T-helper 1 cell treated with Interleukin-12 subunit alpha and Interleukin-12 subunit beta and Interleukin-4 antibody, amounts not matched to agents 30 ng/mL and 1 ng/mL, for 36 hours (primary cell): ENCODE data around the gene TNFRSF11A. TPM values are rescaled to one million over a fixed set of nuclear protein-coding genes. Genes with fewer than 3 reads are reported as not detected.

ENCODE experiments used
- intact Hi-C: fragments of 100-400 bp; cut with micrococcal nuclease; formaldehyde crosslinking; loops from one replicate; pipeline ENCODE4 v1.15.1; 2024
- total RNA-seq: library from RNA; stranded (reverse); gene quantifications from 2 replicates; pipeline ENCODE4 v1.2.3, GENCODE V29; 2022

Gene TNFRSF11A
- total RNA-seq, 1 donor from 2014 or later = 25.8 TPM

DNA sequence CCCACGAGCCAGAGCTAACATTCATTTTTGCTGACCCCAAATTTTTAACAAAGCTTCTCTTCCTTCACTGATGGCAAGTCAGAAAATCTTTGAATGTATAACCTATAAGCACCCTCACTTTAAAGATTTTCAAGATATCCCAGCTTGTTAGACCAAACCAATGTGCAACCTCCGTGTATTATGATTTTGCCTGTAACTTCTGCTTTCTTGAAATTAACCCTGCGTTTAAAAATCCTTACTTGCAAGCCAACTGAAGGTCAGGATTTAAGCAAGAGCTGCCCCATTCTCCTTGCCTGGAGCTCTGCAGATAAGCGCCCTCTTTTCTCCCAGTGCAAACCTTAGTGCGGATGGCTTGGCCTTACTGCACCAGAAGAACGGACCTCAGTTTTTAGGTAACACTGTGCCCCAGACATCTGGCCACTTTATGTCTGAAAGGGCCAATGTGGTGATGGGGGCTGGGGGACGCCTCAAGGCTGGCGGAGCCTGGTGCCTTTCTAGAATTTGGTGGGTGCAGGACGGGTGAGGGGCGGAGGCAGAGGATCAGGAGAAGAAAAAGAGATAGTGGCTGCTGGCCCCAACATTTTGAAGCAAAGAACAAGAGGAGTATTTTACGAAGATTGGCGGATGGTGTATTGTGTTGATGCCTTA, 805 bp upstream of the TNFRSF11A start:
- intact Hi-C loops = loop anchor here (1.0 to 2.0 kb wide), 2 partner anchors 96 to 260 kb away; no protein-coding TSS in a partner anchor

DNA sequence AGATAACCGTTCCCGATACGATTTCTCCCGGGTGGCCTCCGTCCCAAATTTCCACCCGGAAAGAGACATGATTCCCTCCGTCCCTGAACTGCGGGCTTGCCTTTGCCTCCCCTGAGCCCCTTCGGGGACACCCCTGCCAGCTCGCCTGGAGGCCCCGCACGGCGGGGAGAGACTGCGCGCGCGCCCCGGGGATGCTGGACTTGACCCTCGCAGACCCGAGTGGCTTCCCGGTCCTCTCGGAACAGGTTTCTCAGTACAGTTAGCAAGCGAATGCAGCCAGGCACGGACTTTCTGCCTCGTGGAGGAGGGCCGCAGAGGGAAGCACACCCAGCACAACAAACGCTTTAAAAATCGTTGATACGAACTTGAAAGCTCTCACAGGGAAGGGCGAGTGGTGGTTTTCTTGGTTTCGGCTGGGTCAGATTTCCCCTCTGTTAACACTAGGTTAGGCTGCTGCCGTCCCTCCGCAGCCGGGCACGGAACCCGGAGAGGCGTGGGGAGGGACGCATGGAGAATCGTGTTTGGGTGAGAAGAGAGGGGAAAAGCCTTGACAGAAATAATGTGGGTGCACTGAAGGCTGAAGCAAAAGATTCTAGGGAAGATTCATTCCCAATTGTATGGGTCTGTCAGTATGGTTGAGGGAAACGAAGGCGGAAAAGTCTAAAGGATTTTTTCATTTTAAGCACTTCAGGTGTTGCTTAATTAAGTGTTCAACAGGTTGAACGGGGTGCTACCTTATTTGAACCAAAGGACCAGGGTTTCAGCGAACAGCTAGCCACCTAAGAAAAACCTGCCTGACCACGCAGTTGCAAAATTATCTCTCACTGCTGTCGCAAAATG, 916 bp downstream of the TNFRSF11A start:
- intact Hi-C loops = loop anchor here (1.0 to 5.0 kb wide), 7 partner anchors 21 to 388 kb away; partner anchors contain the start of genes PIGN and RELCH

DNA sequence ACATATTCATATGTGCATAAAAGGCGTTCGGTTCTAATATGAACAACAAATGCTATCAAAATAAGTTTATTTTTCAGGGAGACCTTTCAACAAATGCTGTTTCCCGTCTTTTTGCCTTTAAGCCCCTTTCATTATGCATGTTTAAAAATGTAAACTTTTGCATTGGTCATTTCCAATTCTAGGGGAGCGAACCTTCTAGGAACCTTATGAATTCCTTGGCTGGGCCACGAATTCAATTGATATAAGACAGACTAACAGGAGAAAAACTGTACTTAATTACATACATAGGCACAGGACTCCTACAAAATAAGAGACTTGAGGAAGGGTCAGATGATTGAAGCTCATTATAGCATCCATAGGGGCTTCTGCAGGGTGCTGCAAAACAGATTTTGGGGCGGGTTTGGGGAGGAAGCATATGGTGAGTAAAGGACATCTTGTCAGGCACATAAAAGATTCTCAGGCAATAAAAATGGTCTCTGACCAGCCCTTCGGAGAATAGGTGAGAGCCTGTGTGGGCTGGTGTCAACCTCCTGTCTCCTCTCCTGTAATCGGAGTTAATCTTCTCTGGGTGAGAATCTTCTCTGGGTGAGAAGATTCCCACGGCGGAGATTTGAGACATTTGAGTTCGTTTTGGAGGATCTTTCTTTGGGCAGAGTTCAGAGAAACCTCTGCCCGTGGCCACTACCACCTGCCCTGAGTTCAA, 1.7 kb downstream of the TNFRSF11A start:
- intact Hi-C loops = loop anchor here (1.0 to 5.0 kb wide), 4 partner anchors 20 to 200 kb away; partner anchors contain the start of genes PIGN and RELCH

DNA sequence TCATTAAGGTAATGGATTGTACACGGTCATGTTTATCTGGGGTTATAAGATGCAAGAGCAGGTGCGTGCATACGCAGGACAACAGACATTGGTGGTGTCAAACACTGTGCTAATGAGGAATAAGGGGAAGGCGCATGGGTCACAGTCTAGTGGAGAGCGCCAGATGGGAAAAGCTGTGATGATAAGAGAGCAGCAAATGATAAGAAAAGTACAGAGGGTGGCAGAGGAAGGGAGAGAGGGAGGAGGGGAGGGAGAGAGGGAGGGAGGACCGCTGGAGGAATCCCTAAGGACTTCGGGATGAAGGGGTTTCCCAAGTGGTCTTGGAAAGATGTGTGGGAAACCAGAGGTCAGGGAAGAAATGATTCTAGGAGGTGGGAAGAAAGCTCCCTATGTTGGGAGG, 2.9 kb downstream of the TNFRSF11A start:
- intact Hi-C loops = loop anchor here (2.0 to 5.0 kb wide), 2 partner anchors 19 to 179 kb away; no protein-coding TSS in a partner anchor

DNA sequence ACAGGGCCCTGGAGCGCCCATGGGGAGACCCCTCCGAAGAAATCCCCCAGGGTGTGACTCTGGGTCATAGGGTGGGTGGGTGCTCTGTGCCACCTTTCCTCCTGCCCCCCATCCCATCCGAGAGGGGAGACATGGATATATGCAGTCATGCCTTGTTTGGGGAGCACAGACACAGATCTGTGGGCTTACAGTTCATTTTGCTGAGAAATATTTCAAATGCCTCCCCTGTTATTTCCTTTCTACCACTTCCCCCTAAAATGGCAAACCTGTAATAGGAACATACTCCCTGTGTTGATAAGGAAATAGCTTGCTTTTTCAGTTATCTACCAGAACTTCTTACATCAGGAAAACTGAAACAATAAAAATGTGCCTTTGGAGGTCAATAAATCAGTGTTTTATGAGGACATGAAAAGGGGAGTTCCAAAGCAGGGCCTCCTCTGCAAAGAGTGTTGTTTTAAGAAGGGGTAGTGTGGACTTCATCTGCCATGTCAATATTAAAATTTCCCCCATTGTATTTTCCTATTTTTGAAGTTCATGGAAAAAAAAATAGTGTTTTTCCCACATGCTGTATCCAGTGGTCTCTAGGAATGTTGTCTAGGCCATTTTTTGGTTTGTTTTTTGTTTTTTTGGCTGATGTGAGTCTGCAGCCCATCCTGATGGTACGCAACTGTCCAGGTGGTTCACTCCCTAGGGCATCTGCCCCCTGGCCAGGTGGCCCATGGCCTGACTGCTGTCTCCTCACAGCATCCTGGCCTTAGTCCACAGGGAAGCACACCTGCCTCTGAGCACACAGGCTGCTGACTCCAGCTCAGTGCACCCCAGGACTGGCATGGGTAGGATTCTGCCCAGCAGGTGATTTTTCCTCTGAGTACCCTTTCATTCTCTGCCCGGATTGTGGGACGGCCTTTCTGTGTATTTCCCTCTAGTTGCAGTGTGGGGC, 3.7 kb downstream of the TNFRSF11A start:
- intact Hi-C loops = loop anchor here (1.0 to 5.0 kb wide), 2 partner anchors 10 to 178 kb away; no protein-coding TSS in a partner anchor

DNA sequence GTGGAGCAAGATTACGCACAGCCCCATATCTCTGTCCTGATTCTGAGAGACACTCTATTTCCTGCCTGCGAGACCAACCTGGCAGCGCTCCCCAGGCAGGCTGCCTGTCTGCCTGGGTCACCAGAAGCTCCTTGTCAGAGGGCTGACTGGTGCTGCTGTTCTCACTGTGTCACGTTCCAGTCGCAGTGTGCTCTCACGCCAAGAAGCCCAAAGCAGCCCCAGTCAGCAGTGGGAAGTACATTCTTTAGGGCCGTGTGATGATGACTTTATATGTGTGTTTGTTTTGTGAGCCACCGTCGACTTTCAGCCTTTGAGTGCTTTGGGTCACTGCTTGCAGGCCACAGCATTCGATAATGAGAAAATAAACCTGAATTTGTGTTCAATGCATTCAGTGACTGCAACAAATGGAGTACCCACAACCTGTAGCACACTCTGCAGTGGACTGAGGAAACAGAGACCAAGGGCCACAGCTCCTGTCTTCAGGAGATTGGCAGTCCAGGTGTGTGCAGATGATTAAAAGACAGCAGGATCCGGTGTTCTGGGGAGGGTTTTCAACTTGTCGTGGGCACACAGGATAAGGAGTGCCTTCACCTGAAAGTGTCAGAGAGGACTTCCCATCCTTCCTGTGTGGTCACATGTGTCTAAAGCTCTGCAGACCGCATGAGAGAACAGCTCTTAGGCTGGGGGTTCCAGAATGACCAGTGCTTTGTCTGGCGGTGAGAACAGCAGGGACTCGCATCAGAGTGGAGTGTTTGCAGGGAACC, 4.8 kb downstream of the TNFRSF11A start:
- intact Hi-C loops = loop anchor here (1.0 to 5.0 kb wide), 2 partner anchors 9 to 177 kb away; no protein-coding TSS in a partner anchor

DNA sequence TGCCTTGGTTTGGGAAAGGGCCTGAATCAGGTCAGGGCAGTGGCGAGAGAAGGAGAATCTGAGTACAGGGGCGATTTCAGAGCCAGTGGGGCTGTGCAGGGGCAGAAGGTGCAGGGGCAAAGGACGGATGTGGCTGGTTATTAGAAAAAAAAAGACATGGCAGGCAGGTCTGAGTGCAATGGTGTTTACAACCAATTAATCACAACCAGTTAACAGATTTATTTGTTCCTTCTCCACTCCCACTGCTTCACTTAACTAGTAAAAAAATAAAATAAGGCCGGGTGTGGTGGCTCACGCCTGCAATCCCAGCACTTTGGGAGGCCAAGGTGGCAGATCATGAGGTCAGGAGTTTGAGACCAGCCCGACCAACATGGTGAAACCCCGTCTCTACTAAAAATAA, 5.5 kb downstream of the TNFRSF11A start:
- intact Hi-C loops = no loop called here

DNA sequence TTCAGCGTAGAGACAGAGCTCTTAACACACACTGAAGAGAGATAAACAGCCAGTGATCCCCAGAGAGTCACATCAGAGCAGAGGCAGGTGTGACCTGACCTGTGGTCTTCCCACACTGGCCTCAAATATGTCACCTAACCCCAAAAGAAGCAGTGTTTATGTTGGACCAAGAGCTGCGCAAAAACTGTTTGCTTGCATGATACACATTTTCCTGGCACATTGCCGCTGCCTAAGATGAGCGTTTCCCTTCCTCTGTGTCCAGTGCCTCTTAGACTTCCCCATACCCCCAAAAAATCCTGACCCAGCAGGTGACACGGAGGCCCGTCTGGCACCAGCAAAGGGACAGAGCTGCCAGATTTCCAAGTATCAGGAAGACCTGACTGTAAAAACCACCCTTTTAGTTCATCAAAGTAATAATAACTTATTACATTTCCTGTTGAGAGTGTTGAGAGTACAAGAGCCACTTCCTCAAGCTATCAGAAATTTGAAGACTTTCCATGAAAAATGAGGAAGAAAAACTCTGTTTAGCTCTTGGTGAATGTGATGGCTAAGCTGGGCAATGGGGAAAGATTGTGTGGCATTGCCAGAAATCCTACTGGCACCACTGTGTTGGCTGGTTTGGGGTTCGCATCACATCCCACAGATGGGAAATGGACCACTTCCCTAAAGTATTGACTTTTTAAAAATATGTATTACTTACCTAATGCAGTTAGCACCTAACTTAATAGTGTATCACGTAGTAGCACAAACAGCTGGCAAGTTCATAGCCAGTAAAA, 6.7 kb downstream of the TNFRSF11A start:
- intact Hi-C loops = no loop called here

DNA sequence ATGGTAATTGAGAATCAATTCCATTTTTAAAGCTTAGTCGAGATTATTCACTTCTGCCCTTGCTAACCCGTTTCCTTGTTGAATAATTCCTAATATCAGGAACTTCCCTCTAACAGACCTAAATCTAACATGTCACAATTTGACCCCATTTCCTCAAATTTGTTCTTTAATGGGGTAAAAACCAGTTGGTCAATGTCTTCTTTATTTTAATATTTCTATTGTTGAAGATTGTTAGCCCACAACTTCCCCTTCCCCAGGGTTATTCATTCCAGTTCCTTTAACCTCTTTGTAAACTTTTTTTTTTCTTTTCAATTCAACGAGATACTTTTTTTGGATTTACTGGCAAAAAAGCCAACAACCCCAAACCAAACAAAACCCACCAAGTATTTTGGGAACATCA, 7.3 kb downstream of the TNFRSF11A start:
- intact Hi-C loops = no loop called here

DNA sequence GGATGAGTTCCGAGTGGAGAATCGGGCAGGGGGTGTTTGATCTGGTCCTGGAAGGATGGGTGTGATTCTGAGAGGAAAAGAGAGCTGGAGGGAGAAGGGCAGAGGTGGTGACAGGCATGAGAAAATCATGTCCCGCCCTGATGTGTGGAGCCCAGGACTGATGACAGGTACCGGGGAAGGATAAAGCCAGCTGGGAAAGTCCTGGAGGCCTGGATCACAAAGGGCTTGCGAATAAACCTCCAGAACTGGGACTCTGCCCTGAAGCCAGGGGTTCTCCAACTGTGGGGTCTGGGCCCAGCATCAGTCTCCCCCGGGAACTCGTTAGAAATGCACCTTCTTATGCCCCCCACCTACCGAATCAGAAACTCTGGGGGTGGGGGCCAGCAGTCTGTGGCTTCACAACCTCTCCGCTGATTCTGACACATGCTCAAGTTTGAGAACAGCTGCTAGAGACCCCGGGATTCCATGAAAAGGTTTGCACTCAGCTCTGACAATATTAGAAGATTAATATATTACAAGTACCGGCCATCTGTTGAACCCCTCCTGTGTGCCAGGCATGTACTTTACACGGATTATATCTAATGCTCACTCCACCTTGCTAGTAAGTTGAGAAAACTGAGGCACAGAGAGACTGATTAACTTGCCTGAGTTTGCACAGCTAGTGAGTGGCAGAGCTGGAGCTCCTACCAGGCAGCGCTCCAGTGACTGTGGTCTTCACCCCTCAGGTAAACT, 8.0 kb downstream of the TNFRSF11A start:
- intact Hi-C loops = no loop called here

DNA sequence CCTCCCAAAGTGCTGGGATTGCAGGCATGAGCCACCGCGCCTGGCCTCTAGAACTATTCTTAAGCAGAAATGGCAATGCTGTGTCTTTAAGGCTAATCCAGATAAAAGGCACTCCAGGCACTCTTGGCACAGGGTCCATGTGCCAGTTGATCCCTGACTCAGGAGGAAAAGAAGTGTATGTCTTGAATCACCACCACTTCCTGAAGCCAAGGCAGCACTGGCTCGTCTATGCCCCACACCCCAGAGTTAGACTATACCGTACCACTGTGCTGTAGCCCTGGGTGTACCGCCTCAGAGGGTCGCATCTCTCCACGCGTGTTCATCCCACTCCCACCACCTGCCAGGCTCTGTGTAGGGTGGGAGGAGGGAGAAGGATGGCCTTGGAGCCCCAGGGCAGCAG, 9.0 kb downstream of the TNFRSF11A start:
- intact Hi-C loops = no loop called here

DNA sequence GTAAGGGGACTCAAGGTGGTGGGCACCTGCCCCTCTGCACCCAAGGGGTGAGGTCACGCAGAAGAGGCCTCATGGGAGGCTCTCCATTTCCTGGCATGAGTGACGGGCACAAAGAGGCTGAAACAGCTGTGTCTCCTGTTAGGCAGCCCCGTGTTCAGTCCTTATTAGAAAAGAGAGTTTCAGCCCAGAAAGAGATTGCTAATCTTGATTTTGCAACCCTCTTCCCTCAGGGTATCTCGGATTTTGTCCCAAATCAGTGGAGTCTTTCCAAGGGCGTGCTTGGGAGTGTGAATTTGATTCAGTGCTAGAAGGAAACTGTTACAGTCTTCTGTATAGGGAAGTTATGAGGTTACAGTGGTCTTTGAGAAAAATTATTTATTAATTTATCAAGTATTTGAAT, 10.4 kb downstream of the TNFRSF11A start:
- intact Hi-C loops = no loop called here

DNA sequence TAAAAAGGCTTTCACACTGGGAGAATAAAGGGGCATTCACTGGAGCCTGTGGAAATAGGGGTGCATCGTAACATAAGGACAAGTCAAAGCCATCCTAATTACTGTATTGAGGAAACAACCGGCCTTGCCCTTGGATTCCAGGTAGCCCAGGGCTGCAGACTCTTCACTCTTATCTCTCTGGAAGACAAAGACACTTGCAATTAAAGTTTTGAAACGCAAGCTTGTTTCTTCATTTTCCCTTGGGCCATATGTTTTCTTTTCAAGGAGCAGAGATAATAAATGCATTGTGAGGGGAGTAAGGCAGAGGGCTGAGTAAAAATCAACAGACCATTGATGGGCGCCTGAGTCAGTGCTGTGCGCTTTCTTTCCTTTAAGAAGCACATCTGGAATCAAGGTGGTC, 11.5 kb downstream of the TNFRSF11A start:
- intact Hi-C loops = no loop called here

DNA sequence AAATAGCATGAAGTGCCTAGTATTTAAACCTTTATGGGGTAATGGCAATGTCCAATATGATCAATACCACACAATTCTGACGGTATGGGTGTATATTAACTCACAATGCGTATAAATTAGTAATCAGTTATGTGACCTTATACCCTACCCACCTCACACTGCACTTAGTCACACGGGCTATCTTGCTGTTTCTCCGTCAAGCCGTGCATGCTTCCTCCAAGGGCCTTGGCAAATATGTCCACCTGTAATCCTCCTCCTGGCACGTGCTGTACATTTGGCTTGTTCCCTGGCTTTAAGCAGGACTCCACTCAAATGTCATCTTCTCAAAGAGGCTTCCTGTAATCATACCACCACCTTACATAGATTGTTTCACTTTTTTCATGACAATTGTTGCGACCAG, 12.2 kb downstream of the TNFRSF11A start:
- intact Hi-C loops = no loop called here

DNA sequence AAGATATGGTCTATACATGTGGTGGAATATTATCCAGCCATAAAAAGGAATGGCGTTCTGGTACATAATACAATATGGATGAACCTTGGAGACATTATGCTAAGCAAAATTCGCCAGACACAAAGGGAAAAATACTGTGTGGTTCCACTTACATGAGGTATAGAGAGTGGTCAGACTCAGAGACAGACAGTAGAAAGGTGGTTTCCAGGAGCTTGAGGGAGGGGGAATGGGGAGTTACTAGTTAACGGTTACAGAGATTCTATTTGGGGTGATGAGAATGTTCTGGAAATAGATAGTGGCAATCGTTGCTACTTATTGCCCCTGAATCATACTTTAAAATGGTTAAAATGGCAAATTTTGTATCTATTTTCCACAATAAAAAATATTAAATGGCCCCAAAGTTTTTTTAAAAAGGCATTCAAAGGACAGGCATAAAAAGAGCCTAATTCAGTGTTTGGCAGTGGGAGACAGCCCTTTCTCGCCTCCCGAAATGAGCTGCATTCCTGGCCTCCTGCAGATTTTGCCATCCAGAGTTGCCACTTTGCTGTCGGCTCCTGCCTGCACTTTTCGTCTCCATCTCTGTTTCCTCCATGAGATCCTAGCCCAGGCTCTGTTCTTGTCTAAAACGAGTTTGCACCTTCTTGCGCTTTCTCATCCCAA, 13.5 kb downstream of the TNFRSF11A start:
- intact Hi-C loops = loop anchor here (1.0 kb wide), 1 partner anchor 9 kb away; no protein-coding TSS in a partner anchor

DNA sequence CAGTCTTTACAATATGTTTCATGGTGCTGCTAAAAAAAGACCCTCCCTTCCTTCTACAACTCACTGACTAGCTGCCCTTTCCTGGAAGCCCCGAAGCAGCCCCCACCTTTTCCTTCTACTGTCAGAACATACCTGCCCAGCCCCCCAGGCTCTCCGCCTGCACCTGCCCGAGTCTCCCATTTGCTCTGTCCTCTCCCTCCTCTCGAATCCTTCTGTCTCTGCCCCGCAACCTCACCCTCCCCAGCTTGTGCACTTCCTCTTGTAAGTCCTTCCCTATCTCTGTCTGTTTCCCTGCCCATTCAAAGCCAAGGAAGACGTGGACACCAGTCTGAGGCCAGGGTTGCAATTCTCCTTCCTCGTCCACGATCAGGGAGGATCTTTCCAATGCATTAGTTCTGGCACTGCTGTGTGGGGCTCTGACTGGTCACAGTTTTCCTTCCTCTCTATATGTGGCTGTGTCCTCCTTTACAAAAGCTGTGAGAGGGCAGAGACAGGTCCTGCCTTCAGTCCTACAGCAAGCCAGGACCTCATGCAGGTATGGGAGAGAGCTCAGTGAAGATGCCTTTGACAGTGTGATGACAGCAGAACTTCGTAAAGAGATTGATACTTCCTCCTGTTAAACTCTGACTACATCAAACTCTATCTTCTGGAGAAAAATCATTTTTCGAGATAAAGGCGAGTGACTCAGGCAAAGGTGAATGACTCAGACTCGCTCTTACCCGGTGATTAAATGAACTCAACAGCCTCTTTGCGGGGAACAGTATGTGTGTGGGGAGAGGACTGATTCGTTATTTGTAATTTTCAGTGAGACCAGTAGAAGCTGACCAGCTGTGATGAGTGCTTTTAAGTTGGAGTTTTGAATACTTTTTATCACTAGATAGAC, 14.2 kb downstream of the TNFRSF11A start:
- intact Hi-C loops = loop anchor here (1.0 kb wide), 1 partner anchor 10 kb away; no protein-coding TSS in a partner anchor

DNA sequence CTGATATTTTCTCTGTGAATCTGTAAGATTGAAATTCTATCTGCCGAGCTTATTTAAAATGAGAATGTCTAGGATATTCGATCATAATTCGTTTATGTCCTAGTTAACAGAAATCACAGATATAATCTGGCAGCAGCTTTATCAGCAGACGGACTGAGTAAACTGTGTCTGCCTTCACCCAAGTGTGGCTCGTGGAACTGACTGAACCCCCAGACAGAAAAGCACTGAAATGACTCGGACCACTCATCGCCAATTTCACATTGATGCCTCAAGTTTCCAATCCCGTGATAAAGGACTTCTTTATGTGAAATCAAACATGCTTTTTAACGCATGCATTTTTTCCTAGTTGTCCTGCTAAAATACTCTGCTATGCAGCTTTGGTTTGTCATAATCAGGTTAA, 15.9 kb downstream of the TNFRSF11A start:
- intact Hi-C loops = no loop called here
